HG02981 (cell line): ENCODE data around the gene GCNT1.
A peak's percentile ranks its signal among the peaks of the same experiment; 100 is the strongest.
"Not testable (repeated sequence)": the region's sequence is repeated elsewhere in the genome, so short reads cannot be mapped to it uniquely, and the experiment has no call there.

Experiments used
- ATAC-seq: cut with Tn5 transposase; IDR thresholded peaks from one replicate; pipeline ENCODE4 v1.9.1; 2021; ENCODE audit warnings: mild to moderate bottlenecking, moderate library complexity; ENCODE audit not compliant: unreplicated experiment

Gene GCNT1

GRCh38 chr9:76458903-76459693, at the start of gene GCNT1:
Gene GCNT1, plus strand, starts transcription at chr9:76459182. Its CDS starts 43,200 bp downstream, at chr9:76502382.
- ATAC-seq = peak; percentile 90

- no peak for ATAC-seq
Measured at GRCh38 chr9:76412638-76413037, 46.3 kb upstream of the GCNT1 start.

DNA sequence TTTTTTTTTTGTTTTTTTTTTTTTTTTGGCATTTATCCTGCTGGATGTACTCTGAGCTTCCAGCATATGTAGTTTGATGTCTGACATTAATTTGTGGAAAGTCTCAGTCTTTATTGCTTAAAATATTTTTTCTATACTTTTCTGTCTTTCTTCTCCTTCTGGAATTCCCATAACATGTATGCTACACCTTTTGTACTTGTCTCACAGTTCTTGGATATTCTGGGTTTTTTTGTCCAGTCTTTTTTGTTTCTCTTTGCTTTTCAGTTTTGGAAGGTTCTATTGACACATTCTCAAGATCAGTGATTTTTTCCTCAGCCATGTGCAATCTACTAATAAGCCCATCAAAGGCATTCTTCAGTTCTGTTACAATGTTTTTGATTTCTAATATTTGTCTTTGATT, 45.3 kb upstream of the GCNT1 start:
- no peak for ATAC-seq

GRCh38 chr9:76414661-76415060, 44.3 kb upstream of the GCNT1 start:
- ATAC-seq = peak; percentile 88

- no peak for ATAC-seq
Measured at GRCh38 chr9:76415154-76415553, 43.8 kb upstream of the GCNT1 start.

DNA sequence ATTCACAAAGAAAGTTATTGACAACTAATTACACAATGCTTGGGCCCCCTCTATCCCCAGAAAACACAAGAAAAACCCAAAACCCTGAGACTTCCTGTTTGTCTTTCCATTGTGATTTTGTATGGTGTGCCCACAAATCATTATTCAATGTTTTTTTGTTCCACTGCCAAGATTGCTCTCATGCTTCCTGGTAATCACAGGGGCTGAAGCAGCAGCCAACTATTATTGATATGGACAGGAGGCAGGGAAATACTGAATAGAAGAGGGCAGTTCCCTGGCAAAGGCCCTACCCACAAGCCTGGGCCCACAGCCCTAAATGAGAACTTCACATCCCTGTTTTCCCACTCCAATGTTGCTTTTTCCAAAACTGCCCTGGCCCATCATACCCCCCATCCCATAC, 43.3 kb upstream of the GCNT1 start:
- no peak for ATAC-seq

DNA sequence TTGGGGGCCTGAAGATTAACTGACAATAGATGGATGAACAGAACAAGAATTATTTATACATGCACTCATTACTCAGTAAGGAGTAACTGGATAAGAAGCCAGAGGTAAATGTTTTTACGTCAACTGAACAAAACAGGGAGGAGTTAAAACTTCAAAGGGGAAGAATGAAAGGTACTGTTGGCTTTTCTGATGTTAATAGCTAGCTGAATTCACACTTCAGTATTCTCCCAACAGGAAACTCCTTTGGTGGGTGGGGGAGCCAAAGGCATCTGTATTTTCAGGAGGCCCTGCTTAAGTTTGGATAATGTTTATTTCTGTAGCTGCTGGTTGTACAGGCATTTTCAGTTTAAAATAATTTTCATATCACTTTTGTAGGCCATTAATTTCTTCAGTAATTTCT, 41.6 kb upstream of the GCNT1 start:
- ATAC-seq = no peak

GRCh38 chr9:76419782-76420380, 39.1 kb upstream of the GCNT1 start:
- no peak for ATAC-seq

GRCh38 chr9:76423216-76424177, 35.5 kb upstream of the GCNT1 start:
- no peak for ATAC-seq

DNA sequence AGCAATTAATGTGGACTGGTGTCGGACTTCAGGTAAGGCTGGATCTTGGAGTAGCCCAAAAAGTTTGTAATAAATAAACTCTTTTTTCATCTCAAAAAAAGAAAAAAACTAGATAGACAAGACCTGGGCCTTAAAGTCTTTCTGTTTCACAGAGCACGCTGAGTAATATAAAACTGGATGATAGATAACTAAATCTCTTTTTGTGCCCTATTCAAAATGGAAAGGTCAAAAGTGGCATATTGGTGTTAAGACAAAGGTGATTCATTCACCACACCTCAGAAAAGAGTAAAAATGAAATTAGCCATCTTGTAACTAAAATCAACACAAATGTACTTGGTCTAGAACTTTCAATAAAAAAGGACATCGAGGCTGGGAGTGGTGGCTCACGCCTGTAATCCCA, 34.5 kb upstream of the GCNT1 start:
- no peak for ATAC-seq

- ATAC-seq = no peak
Measured at GRCh38 chr9:76425677-76426453, 33.1 kb upstream of the GCNT1 start.

DNA sequence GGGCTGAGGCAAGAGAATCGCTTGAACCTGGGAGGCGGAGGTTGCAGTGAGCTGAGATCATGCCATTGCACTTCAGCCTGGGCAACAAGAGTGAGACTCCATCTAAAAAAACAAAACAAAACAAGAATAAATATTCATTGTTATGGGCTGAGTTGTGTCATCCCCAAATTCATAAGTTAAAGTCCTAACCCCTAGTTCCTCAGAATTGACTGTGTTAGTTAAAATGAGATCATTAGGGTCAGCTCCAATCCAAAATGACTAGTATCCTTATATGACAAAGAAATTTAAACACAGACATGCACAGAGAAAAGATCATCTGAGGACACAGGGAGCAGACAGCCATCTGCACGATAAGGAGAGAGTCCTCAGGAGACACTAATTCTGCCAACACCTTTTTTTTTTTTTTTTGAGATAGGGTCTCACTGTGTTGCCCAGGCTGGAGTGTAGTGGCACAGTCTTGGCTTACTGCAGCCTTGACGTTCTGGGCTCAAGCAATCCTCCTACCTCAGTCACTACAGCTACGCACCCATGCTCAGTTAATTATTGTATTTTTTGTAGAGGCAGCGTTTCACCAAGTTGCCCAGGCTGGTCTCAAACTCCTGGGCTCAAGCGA, 32.1 kb upstream of the GCNT1 start:
- no peak for ATAC-seq

GRCh38 chr9:76431601-76432000, 27.4 kb upstream of the GCNT1 start:
- ATAC-seq = no peak

DNA sequence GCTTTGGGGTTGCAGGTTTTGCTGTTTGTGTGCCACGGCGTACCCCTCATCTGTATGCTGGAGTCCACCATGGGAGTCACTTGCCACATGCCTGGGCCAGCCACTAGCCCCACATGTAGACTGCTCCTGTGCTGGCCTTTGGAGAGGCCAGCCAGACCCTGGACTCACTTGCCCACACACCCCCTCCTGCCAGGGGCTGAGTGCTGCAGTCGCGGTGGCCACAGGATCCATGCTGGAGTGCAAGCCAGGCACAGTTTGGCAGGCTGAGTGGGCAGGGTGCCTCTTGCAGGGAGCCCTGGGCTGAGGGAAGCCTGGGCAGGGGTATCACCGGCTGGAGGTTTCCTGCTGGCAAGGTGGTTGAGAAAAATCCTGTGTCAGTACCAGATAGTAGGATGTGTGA, 25.6 kb upstream of the GCNT1 start:
- no peak for ATAC-seq

- ATAC-seq = no peak
Measured at GRCh38 chr9:76433836-76434235, 25.1 kb upstream of the GCNT1 start.

DNA sequence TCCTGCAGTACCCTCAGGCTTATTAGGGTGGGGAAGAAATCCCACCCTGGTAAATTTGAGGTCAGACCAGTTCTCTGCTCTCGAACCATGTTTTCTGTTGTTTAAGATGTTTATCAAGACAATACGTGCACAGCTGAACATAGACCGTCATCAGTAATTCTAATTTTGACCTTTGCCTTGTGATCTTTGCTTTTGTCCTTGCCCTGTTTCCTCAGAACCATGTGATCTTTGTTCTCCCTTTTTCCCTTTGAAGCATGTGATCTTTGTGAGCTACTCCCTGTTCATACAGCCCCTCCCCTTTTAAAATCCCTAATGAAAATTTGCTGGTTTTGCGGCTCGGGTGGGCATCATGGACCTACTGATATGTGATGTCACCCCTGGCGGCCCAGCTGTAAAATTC, 24.1 kb upstream of the GCNT1 start:
- ATAC-seq = not testable (repeated sequence)

GRCh38 chr9:76437017-76437699, 21.8 kb upstream of the GCNT1 start:
- not testable (repeated sequence) for ATAC-seq

GRCh38 chr9:76438841-76439588, 20.0 kb upstream of the GCNT1 start:
- peak; percentile 51 for ATAC-seq
